ENCODE results near the gene C17orf107.
"Not testable (repeated sequence)": the region's sequence is repeated elsewhere in the genome, so short reads cannot be mapped to it uniquely, and the experiment has no call there.

Gene C17orf107

DNA sequence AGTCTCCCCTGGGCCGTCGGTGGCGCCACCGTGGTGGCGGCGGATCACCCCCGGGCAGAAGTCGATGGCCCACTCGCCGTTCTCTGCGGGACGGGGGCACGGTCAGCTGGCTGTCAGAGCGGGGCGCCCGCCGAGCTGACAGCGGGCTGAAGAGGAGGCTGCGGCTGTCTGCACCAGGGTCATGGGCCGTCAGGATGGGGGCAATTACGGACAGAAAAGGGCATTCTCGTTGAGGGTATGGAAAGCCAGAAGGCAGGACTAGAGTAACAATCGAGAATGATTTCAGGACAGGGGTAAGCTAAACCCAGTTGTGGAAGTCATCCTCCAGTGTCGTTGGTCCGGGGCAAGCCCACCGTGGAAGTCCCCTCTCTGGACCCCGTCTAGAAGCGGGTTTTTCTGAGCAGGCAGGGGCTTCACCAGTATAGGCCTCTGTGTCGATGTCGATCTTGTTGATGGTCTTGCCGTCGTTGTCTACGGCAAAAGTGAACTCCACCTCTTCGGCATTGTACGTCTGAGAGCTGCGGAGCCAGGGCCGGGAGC is 1.8 kb downstream of the C17orf107 start:
- no peak for DNase-seq (ENCODE audit: low read depth)

DNA sequence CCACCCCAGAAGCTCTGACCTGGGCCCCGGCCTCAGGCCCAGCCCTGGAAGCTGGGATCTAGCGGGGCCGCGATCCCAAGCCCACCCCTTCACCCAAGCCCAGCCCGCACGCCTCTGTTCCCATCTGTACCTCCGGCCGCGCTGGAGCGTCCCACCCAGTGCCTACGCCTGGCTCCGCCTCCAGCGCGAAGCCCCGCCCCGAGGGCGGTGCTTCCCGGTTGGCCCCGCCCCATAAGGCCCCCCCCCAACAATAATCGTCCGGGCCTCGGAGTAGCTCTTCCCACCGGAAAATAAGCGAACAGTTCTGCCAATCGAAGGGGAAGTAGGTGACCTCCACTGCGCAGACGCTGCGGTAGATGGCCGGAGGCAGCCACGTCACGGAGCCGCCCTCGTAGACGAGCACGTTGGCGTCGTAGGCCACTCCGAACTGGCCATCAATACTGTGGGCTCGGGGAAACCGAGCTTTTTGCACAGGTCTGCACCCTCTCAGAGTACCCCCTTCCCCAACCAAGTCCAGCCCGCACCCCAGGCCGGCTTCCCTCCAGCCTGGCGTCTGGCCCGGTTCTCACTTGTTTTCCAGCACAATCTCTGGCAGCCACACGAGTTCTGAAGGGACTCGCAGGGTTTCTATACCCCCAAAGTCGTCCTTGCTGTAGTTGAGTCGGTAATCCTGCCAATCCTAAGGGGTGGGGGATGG is 2.5 kb downstream of the C17orf107 start:
- DNase-seq (ENCODE audit: low read depth), result no peak

DNA sequence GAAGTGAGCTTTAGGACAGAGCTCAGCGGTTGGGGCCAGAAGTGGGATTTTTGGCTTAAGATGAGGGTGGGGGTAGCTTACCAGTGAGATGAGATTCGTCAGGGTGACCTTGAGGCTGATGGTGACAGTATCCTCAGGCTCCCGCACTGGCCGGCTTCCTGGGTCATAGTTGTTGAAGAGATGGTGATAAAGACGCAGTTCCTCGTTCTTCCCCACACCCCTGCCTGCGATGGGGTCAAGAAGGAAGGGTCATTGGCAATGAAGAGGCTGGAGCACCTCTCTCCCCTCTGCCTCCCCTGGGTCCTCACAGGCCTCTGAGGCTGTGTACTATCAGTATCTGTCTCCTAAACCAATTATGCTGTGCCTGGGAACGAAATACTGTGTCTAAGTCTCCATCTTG is 3.2 kb downstream of the C17orf107 start:
- DNase-seq (ENCODE audit: low read depth), result no peak

DNA sequence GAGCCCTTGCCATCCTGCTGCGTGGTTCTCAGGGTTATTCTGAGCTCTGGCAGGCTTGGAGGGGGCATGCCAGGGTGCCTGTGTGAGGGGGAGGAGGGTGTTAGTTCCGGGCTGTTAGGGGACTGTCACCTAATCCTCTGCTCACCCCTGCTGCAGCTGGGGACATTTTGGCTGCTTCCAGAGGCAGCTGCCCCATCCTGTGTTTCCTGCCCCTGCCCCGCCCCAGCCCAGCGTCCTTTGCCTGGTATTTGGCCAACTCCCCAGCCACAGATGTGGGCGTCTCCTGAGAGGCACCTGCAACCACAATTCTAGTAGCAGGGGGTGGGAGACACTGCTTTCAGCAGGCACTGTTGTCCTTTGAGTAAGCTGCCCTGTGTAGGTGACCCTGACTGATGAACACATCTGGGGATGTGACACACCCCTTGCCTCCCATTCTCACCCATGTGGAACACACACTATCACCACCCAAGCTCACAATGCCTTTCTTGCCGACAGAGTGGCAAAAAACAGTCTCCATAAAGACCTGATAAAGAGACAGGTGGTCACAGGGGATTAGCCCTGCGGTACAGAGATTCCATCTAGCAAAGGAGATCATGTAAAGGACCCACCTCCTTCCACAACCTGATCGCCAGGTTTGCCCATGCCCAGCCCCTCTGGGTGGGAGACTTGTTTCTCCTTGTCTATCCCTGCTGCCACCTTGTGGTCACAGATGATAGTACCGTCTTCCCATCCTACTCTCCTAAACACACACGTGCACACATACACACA is 3.9 kb downstream of the C17orf107 start, which contains the start of gene CHRNE:
TSS of gene CHRNE (minus strand) at position 48 of the 768 bp plus-strand sequence. CDS start at position 13, 35 bp downstream.
- DNase-seq (ENCODE audit: low read depth), result peak; percentile 52

DNA sequence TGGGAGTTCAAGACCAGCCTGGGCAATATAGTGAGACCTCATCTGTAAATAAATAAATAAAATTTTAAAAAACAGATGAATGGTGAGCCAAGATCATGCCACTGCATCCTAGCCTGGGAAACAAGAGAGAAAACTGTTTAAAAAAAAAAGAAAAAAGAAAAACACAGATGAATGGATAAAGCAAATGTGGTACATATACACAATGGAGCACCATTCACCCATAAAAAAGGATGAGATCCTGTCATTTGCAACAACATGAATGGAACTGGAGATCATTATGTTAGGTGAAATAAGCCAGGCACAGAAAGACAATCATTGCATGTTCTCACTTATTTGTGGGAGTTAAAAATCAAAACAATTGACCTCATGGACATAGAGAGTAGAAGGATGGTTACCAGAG is 7.3 kb downstream of the C17orf107 start:
- DNase-seq (ENCODE audit: low read depth), result not testable (repeated sequence)

DNA sequence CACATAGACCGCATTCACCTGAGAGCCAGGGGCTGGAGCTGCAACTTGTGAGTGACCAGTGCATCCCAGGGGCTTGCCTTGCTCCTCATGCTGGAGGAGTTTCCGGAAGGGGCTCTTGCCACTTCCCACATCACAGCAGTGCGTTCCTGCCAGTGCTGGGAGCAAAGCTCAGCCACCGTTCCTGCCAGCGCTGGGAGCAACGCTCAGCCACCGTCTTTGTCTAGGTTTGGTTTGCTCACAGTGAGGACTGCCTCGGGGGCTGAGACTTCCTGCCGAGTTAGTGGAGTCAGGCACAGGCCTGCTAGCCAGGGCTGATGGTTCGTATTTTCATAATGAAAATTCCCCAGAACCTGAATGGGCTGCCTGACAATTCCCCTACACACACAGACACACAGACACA is 9.0 kb downstream of the C17orf107 start:
- no peak for DNase-seq (ENCODE audit: low read depth)

DNA sequence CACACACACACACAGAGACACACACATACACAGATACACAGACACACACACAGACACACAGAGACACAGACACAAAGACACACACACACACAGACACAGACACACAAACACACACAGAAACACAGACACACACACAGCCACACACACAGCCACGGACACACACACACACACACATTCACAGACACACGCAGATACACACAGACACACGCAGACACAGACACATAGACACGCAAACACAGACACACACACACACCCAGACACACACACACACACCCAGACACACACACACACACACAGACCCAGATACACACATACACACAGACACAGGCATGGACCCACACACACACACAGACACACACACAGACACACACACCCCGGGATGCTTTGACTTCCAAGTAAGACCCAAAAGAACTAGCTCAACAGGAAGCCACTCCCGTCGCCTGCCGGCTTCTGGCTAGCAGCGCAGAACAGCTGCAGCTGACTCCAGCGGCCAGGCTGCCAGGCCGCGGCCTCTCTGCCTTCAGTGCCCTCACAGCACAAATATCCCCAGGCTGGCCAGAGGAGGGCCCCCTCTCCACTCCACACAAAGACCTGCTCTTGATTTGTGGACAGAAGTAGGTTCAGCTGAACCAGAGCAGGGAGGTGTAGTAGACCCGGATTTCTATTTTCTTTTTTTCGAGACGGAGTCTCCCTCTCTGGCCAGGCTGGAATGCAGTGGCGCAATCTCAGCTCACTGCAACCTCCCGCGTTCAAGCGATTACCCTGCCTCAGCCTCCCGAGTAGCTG is 9.6 kb downstream of the C17orf107 start:
- no peak for DNase-seq (ENCODE audit: low read depth)

DNA sequence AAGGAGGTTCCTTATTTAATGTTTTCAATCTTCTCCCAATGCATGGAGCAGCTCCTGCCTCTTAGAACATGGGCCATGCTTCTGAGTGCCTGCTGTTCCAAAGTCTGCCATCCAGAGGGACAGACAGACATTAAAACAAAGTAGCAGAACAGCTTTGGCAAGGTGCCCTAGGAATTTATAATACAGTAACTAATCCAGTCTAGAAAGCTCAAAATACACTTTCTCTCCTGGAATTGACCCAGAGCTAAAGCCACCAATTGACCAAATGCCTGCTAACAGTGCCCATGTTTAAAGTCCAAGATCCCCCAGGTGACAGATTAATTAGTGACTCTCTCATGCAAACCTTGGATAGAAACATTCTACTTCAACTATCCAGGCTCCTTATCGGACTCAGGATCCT is 14.7 kb downstream of the C17orf107 start:
- DNase-seq (ENCODE audit: low read depth), result no peak

DNA sequence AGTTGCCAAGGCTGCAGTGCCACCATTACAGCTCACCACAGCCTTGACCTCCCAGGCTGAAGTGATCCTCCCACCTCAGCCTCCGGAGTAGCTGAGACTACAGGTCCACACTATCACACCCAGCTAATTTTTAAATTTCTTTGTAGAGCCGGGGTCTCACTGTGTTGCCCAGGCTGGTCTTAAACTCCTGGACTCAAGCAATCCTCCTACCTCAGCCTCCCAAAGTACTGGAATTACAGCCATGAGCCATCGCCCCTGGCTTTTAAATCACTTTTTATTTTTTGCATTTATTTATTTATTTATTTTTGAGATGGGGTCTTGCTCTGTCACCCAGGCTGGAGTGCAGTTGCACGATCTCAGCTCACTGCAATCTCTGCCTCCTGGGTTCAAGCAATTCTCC is 15.2 kb downstream of the C17orf107 start:
- DNase-seq (ENCODE audit: low read depth), result not testable (repeated sequence)

DNA sequence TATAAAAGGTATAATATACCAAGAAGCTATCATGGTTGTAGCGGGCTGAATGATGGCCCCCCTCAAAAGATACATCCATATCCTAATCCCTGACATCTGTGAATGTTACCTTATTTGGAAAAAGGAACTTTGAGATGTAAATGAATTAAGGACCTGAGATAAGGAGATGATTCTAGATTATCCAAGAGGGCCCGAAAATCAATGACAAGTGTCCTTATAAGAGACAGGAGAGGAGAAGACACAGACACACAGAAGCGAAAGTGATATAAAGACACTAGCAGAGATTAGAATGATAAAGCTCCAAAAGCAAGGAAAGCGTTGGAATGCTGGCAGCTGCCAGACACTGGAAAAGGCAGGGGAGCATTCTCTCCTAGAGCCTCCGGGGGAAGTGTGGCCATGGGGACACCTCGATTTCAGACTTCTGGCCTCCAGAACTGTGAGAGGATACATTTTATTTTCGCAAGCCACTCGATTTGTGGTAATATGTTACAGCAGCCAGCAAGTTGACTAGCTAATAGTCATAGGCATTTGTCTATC is 20.2 kb downstream of the C17orf107 start:
- no peak for DNase-seq (ENCODE audit: low read depth)

DNA sequence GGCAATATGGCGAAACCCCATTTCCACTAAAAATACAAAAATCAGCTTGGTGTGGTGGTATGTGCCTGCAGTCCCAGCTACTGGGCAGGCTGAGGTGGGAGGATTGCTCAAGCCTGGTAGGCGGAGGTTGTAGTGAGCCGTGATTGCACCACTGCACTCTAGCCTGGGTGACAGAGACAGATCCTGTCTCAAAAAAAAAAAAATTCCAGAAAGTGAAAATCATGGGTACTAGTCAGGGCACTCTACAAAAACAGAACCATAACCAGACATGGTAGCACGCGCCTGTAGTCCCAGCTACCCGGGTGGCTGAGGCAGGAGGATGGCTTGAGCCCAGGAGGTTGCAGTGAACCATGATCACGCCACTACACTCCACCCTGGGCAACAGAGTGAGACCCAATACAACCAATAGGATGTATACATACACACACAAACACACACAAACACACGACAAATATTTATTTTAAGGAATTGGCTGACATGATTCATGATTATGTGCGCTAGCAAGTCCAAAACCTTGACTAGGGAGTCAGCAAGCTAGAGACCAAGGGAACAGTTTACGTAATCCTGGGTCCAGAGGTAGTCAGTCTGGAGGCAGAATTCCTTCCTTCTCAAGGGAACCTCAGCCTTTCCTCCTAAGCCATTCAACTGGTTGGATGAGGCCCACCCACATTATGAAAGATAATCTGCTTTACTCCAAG is 21.2 kb downstream of the C17orf107 start:
- DNase-seq (ENCODE audit: low read depth), result no peak

DNA sequence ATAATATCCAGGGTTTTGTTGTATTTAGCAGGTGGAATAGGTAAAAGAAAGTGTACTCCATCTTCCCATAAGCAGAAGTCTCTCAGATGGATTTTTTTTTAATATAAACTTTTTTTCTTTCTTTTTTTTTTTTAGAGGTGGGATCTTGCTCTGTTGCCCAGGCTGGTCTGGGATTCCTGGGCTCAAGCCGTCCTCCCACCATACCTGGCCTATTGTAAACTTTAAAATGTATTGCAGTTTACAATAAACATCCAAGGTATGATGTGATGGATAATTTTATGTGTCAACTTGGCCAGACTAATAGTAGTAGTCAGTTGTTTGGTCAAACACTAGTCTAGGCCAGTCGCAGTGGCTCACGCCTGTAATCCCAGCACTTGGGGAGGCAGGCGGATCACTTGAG is 22.0 kb downstream of the C17orf107 start:
- DNase-seq (ENCODE audit: low read depth), result no peak

DNA sequence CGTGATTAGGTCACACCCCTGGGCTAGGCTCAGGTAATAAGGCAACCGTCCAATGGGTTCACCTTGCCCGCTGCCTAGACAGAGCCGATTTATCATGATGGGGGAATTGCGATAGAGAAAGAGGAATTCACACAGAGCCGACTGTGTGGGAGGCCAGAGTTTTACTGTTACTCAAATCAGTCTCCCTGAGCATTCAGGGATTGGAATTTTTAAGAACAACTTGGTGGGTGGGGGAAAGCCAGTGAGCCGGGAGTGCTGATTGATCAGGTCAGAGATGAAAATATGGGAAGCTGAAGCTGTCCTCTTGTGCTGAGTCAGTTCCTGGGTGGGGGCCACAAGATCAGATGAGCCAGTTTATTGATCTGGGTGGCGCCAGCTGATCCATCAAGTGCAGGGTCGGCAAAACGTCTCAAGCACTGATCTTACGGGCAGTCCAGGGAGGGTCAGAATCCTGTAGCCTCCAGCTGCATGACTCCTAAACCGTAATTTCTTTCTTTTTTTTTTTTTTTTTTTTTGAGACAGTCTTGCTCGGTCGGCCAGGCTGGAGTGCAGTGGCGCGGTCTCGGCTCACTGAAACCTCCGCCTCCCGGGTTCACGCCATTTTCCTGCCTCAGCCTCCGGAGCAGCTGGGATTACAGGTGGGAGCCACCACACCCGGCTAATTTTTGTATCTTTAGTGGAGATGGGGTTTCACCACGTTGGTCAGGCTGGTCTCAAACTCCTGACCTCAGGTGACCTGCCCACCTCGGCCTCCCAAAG is 27.4 kb downstream of the C17orf107 start:
- DNase-seq (ENCODE audit: low read depth), result not testable (repeated sequence)

DNA sequence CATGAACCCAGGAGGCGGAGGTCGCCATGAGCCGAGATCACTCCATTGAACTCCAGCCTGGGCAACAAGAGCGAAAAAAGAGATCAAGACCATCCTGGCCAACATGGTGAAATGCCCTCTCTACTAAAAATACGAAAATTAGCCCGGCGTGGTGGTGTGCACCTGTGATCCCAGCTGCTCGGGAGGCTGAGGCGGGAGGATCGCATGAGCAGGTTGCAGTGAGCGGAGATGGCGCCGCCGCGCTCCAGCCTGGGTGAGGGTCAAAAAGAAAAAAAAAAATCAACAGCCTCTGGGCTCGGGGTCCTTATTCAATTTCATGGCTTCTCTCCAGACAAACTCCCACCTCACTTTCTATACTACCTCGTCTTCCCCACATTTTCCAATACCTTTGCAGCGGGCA is 29.5 kb downstream of the C17orf107 start:
- no peak for DNase-seq (ENCODE audit: low read depth)

DNA sequence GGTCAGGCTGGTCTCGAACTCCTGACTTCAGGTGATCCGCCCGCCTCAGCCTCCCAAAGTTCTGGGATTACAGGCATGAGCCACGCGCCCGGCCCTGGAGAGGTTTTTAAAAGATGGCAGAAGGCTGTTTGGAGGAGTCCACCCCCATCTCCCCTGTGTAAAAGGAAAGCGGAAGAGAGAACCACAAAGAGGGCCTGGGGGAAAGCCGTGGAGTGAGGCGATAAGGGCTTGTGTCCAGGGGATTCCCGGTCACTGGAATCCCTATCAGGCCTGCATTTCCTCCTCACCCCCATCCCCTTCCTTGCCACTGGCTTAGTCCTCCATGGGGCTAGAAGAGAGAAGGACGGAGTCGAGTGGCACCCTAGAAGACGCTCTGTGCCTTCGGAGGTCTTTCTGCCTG is 32.6 kb downstream of the C17orf107 start, which contains the start of gene GP1BA:
TSS of gene GP1BA (plus strand) at position 315 of the 400 bp plus-strand sequence. CDS start 328 bp downstream, outside the sequence.
- no peak for DNase-seq (ENCODE audit: low read depth)

DNA sequence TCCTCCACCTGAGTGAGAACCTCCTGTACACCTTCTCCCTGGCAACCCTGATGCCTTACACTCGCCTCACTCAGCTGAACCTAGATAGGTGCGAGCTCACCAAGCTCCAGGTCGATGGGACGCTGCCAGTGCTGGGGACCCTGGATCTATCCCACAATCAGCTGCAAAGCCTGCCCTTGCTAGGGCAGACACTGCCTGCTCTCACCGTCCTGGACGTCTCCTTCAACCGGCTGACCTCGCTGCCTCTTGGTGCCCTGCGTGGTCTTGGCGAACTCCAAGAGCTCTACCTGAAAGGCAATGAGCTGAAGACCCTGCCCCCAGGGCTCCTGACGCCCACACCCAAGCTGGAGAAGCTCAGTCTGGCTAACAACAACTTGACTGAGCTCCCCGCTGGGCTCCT is 33.4 kb downstream of the C17orf107 start:
- no peak for DNase-seq (ENCODE audit: low read depth)

DNA sequence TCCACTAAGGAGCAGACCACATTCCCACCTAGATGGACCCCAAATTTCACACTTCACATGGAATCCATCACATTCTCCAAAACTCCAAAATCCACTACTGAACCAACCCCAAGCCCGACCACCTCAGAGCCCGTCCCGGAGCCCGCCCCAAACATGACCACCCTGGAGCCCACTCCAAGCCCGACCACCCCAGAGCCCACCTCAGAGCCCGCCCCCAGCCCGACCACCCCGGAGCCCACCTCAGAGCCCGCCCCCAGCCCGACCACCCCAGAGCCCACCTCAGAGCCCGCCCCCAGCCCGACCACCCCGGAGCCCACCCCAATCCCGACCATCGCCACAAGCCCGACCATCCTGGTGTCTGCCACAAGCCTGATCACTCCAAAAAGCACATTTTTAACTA is 34.3 kb downstream of the C17orf107 start:
- DNase-seq (ENCODE audit: low read depth), result no peak

DNA sequence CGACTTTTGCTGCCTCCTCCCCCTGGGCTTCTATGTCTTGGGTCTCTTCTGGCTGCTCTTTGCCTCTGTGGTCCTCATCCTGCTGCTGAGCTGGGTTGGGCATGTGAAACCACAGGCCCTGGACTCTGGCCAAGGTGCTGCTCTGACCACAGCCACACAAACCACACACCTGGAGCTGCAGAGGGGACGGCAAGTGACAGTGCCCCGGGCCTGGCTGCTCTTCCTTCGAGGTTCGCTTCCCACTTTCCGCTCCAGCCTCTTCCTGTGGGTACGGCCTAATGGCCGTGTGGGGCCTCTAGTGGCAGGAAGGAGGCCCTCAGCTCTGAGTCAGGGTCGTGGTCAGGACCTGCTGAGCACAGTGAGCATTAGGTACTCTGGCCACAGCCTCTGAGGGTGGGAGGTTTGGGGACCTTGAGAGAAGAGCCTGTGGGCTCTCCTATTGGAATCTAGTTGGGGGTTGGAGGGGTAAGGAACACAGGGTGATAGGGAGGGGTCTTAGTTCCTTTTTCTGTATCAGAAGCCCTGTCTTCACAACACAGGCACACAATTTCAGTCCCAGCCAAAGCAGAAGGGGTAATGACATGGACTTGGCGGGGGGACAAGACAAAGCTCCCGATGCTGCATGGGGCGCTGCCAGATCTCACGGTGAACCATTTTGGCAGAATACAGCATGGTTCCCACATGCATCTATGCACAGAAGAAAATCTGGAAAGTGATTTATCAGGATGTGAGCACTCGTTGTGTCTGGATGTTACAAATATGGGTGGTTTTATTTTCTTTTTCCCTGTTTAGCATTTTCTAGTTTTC is 35.0 kb downstream of the C17orf107 start:
- DNase-seq (ENCODE audit: low read depth), result no peak

DNA sequence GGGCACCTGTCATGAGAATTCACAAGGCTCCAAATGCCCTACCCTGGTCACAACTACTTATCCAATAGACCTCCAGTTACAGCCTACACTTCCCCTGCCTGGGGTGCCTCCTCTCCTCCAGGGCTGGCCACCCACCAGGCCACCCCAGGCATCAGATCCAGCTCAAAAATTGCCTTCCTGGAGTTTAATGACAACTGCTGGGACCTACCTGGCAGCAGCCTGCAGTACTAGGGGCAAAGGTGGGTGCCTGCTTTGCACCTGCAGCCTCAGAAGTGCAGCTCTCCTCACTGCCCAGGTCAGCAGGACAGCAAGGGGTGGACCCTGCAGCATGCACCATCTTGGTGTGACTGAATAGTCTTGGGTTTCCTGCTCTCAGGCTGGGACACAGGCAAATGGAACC is 36.3 kb downstream of the C17orf107 start:
- DNase-seq (ENCODE audit: low read depth), result no peak

DNA sequence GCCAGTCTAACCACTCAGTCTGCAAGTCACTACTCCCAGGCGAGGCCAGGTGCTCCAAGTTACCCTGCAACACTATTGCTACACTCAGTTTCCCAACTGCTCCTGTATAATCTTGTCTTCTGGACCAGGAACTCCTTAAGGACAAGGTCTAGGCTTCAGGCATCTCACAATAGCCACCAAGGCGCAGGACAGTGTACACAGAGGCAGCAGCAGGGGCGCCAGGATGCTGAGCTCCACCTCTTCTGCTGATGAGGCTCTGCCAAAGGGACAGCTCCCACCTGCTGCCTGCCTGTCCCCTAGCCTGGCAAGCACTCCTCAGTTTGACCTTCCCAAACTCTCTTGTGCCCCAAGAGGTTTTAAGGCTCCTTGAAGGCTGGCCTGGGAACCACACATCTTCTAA is 37.1 kb downstream of the C17orf107 start:
- DNase-seq (ENCODE audit: low read depth), result no peak
